ENCODE data around the gene GALNTL6.

GALNTL6 gene

GRCh38 chr4:173046144-173046543, 1232.9 kb downstream of the GALNTL6 start:
- Histone ChIP-seq H3K27me3 (ENCODE audit: control insufficient read depth, insufficient read depth, low read length) (no peaks in the 10 kb centered on the region), H3K36me3 (ENCODE audit: control insufficient read depth, insufficient read depth, low read length) (no peaks in the 10 kb centered on the region), H3K4me3 (ENCODE audit: low read depth, low read length) (no peak overlapping the region), H3K9me3 (ENCODE audit: control insufficient read depth, insufficient read depth, low read length) (no peaks in the 10 kb centered on the region), H3K9ac (ENCODE audit: low read depth, low read length) (no peak overlapping the region), H3K4me1 (ENCODE audit: control insufficient read depth, insufficient read depth, low read length) (no peaks in the 10 kb centered on the region)

GRCh38 chr4:173046818-173047217, 1233.6 kb downstream of the GALNTL6 start:
- H3K4me3 ChIP-seq (ENCODE audit: low read depth, low read length): no peak overlapping the region
- H3K4me1 ChIP-seq (ENCODE audit: control insufficient read depth, insufficient read depth, low read length): no peaks in the 10 kb centered on the region
- no peaks in the 10 kb centered on the region for H3K27me3 ChIP-seq (ENCODE audit: control insufficient read depth, insufficient read depth, low read length)
- no peaks in the 10 kb centered on the region for H3K9me3 ChIP-seq (ENCODE audit: control insufficient read depth, insufficient read depth, low read length)
- no peak overlapping the region for H3K9ac ChIP-seq (ENCODE audit: low read depth, low read length)
- H3K36me3 ChIP-seq (ENCODE audit: control insufficient read depth, insufficient read depth, low read length): no peaks in the 10 kb centered on the region

GRCh38 chr4:173051232-173051631, 1238.0 kb downstream of the GALNTL6 start:
- Histone ChIP-seq H3K36me3 (ENCODE audit: control insufficient read depth, insufficient read depth, low read length) (no peaks in the 10 kb centered on the region), H3K27me3 (ENCODE audit: control insufficient read depth, insufficient read depth, low read length) (no peaks in the 10 kb centered on the region), H3K9me3 (ENCODE audit: control insufficient read depth, insufficient read depth, low read length) (no peaks in the 10 kb centered on the region), H3K9ac (ENCODE audit: low read depth, low read length) (no peak overlapping the region), H3K4me3 (ENCODE audit: low read depth, low read length) (no peak overlapping the region), H3K4me1 (ENCODE audit: control insufficient read depth, insufficient read depth, low read length) (no peaks in the 10 kb centered on the region)

GRCh38 chr4:173051716-173052115, 1238.5 kb downstream of the GALNTL6 start:
- H3K9me3 ChIP-seq (ENCODE audit: control insufficient read depth, insufficient read depth, low read length): no peaks in the 10 kb centered on the region
- H3K27me3 ChIP-seq (ENCODE audit: control insufficient read depth, insufficient read depth, low read length): no peaks in the 10 kb centered on the region
- no peak overlapping the region for H3K4me3 ChIP-seq (ENCODE audit: low read depth, low read length)
- no peaks in the 10 kb centered on the region for H3K4me1 ChIP-seq (ENCODE audit: control insufficient read depth, insufficient read depth, low read length)
- H3K9ac ChIP-seq (ENCODE audit: low read depth, low read length): no peak overlapping the region
- H3K36me3 ChIP-seq (ENCODE audit: control insufficient read depth, insufficient read depth, low read length): no peaks in the 10 kb centered on the region

GRCh38 chr4:173052439-173052838, 1239.2 kb downstream of the GALNTL6 start:
- Histone ChIP-seq H3K9me3 (ENCODE audit: control insufficient read depth, insufficient read depth, low read length) (no peaks in the 10 kb centered on the region), H3K36me3 (ENCODE audit: control insufficient read depth, insufficient read depth, low read length) (no peaks in the 10 kb centered on the region), H3K4me3 (ENCODE audit: low read depth, low read length) (no peak overlapping the region), H3K9ac (ENCODE audit: low read depth, low read length) (no peak overlapping the region), H3K4me1 (ENCODE audit: control insufficient read depth, insufficient read depth, low read length) (no peaks in the 10 kb centered on the region), H3K27me3 (ENCODE audit: control insufficient read depth, insufficient read depth, low read length) (no peaks in the 10 kb centered on the region)

- H3K9ac ChIP-seq (ENCODE audit: low read depth, low read length): no peak overlapping the region
- no peak overlapping the region for H3K4me3 ChIP-seq (ENCODE audit: low read depth, low read length)
- H3K36me3 ChIP-seq (ENCODE audit: control insufficient read depth, insufficient read depth, low read length): no peaks in the 10 kb centered on the region
- no peaks in the 10 kb centered on the region for H3K9me3 ChIP-seq (ENCODE audit: control insufficient read depth, insufficient read depth, low read length)
- no peaks in the 10 kb centered on the region for H3K4me1 ChIP-seq (ENCODE audit: control insufficient read depth, insufficient read depth, low read length)
- no peaks in the 10 kb centered on the region for H3K27me3 ChIP-seq (ENCODE audit: control insufficient read depth, insufficient read depth, low read length)
These were observed 1243.1 kb downstream of the GALNTL6 start for GRCh38 chr4:173056271-173056670.

GRCh38 chr4:173056710-173057109, 1243.5 kb downstream of the GALNTL6 start:
- H3K4me3 ChIP-seq (ENCODE audit: low read depth, low read length): no peak overlapping the region
- no peaks in the 10 kb centered on the region for H3K36me3 ChIP-seq (ENCODE audit: control insufficient read depth, insufficient read depth, low read length)
- H3K4me1 ChIP-seq (ENCODE audit: control insufficient read depth, insufficient read depth, low read length): no peaks in the 10 kb centered on the region
- H3K9me3 ChIP-seq (ENCODE audit: control insufficient read depth, insufficient read depth, low read length): no peaks in the 10 kb centered on the region
- no peaks in the 10 kb centered on the region for H3K27me3 ChIP-seq (ENCODE audit: control insufficient read depth, insufficient read depth, low read length)
- H3K9ac ChIP-seq (ENCODE audit: low read depth, low read length): no peak overlapping the region

- Histone ChIP-seq H3K27me3 (ENCODE audit: control insufficient read depth, insufficient read depth, low read length) (no peaks in the 10 kb centered on the region), H3K4me1 (ENCODE audit: control insufficient read depth, insufficient read depth, low read length) (no peaks in the 10 kb centered on the region), H3K9ac (ENCODE audit: low read depth, low read length) (no peak overlapping the region), H3K9me3 (ENCODE audit: control insufficient read depth, insufficient read depth, low read length) (no peaks in the 10 kb centered on the region), H3K4me3 (ENCODE audit: low read depth, low read length) (no peak overlapping the region), H3K36me3 (ENCODE audit: control insufficient read depth, insufficient read depth, low read length) (no peaks in the 10 kb centered on the region)
These were observed 1244.2 kb downstream of the GALNTL6 start for GRCh38 chr4:173057442-173057841.

- no peak overlapping the region for H3K9ac ChIP-seq (ENCODE audit: low read depth, low read length)
- H3K36me3 ChIP-seq (ENCODE audit: control insufficient read depth, insufficient read depth, low read length): no peaks in the 10 kb centered on the region
- H3K4me1 ChIP-seq (ENCODE audit: control insufficient read depth, insufficient read depth, low read length): no peaks in the 10 kb centered on the region
- no peaks in the 10 kb centered on the region for H3K9me3 ChIP-seq (ENCODE audit: control insufficient read depth, insufficient read depth, low read length)
- no peaks in the 10 kb centered on the region for H3K27me3 ChIP-seq (ENCODE audit: control insufficient read depth, insufficient read depth, low read length)
- H3K4me3 ChIP-seq (ENCODE audit: low read depth, low read length): no peak overlapping the region
These were observed 1244.7 kb downstream of the GALNTL6 start for GRCh38 chr4:173057901-173058300.

- no peak overlapping the region for H3K4me3 ChIP-seq (ENCODE audit: low read depth, low read length)
- no peaks in the 10 kb centered on the region for H3K27me3 ChIP-seq (ENCODE audit: control insufficient read depth, insufficient read depth, low read length)
- no peak overlapping the region for H3K9ac ChIP-seq (ENCODE audit: low read depth, low read length)
- no peaks in the 10 kb centered on the region for H3K36me3 ChIP-seq (ENCODE audit: control insufficient read depth, insufficient read depth, low read length)
- no peaks in the 10 kb centered on the region for H3K9me3 ChIP-seq (ENCODE audit: control insufficient read depth, insufficient read depth, low read length)
- no peaks in the 10 kb centered on the region for H3K4me1 ChIP-seq (ENCODE audit: control insufficient read depth, insufficient read depth, low read length)
These were observed 1248.0 kb downstream of the GALNTL6 start for GRCh38 chr4:173061160-173061559.

GRCh38 chr4:173073939-173074500, 1260.8 kb downstream of the GALNTL6 start:
- H3K4me3 ChIP-seq (ENCODE audit: low read depth, low read length): no peak overlapping the region

GRCh38 chr4:173074501-173074946, 1261.3 kb downstream of the GALNTL6 start:
- no peaks in the 10 kb centered on the region for H3K9me3 ChIP-seq (ENCODE audit: control insufficient read depth, insufficient read depth, low read length)
- H3K27me3 ChIP-seq (ENCODE audit: control insufficient read depth, insufficient read depth, low read length): no peaks in the 10 kb centered on the region
- peaks cover 26% of the 10 kb centered on the region for H3K4me1 ChIP-seq (ENCODE audit: control insufficient read depth, insufficient read depth, low read length)
- no peaks in the 10 kb centered on the region for H3K36me3 ChIP-seq (ENCODE audit: control insufficient read depth, insufficient read depth, low read length)
- no peak overlapping the region for H3K4me3 ChIP-seq (ENCODE audit: low read depth, low read length)
- no peak overlapping the region for H3K9ac ChIP-seq (ENCODE audit: low read depth, low read length)

More at GRCh38 chr4:173073939-173074500, 1260.8 kb downstream of the GALNTL6 start:
- no peak overlapping the region for H3K9ac ChIP-seq (ENCODE audit: low read depth, low read length)
- no peaks in the 10 kb centered on the region for H3K27me3 ChIP-seq (ENCODE audit: control insufficient read depth, insufficient read depth, low read length)
- H3K9me3 ChIP-seq (ENCODE audit: control insufficient read depth, insufficient read depth, low read length): no peaks in the 10 kb centered on the region
- H3K4me1 ChIP-seq (ENCODE audit: control insufficient read depth, insufficient read depth, low read length): peaks cover 26% of the 10 kb centered on the region
- no peaks in the 10 kb centered on the region for H3K36me3 ChIP-seq (ENCODE audit: control insufficient read depth, insufficient read depth, low read length)

Data from iPS-15b (cell line).